HCT116 (cell line): ENCODE data around the gene CYP3A4. TPM values are rescaled to one million over a fixed set of nuclear protein-coding genes. Genes with fewer than 3 reads are reported as not detected.

Source experiments
- ATAC-seq: fragments of 200-7000 bp; cut with Tn5 transposase; 2 replicates; pipeline ENCODE4 v1.9.1; 2020; ENCODE audit warnings: mild to moderate bottlenecking, moderate library complexity
- BruUV-seq: library from RNA; stranded (reverse); fragments of 400-500 nt; replicated peaks from 2 replicates; lab custom pipeline; 2021; lab: Mats Ljungman, UMichigan
- CTCF ChIA-PET: fragments of 300-600 bp; sonication (Branson Sonifier 250); formaldehyde crosslinking; loops from one replicate; lab custom pipeline; 2021; ENCODE audit warnings: antibody characterized with exemption; lab: Charles Lee
- POLR2A ChIA-PET: fragments of 300-600, 350-600 bp; sonication (Branson Sonifier 250); formaldehyde crosslinking; loops from one replicate; lab custom pipeline; 2021; ENCODE audit warnings: antibody characterized with exemption; lab: Charles Lee
- RAD21 ChIA-PET, 2 experiments: fragments of 300-600 bp; sonication (Branson Sonifier 250); formaldehyde crosslinking; loops; one replicate each; lab custom pipeline; 2023; ENCODE audit warnings: low total read pairs in 2 of 2; ENCODE audit not compliant: uncharacterized antibody in 2 of 2, unreplicated experiment in 2 of 2, low non-redundant PET in 1 of 2; lab: Charles Lee
- DNase-seq: peaks from one replicate; pipeline ENCODE4 v3.0.0-alpha.2; 2010; ENCODE audit warnings: low read depth, low spot score
- H2AFZ ChIP-seq: fragments of 200-600 bp; shearing (Covaris generic), sonication (generic); 2 replicates; pipeline ENCODE4 v1.6.1; 2017; ENCODE audit warnings: low read depth, mixed run types, mixed read lengths, antibody characterized with exemption, low read length; ENCODE audit not compliant: poor library complexity, severe bottlenecking
- H3K27ac ChIP-seq: 2 replicates; pipeline ENCODE4 v1.5.1; 2012; ENCODE audit warnings: low read depth, low read length
- H3K27me3 ChIP-seq: fragments of 200-600 bp; sonication (generic); 2 replicates; pipeline ENCODE4 v1.6.1; 2016; ENCODE audit warnings: mixed run types, low read length, mixed read lengths; ENCODE audit not compliant: insufficient read depth
- H3K36me3 ChIP-seq, 2 experiments: fragments of 200-500 bp in 1 of 2; fragments of 200-600 bp in 1 of 2; sonication (Bioruptor generic) in 1 of 2; sonication (generic) in 1 of 2; 2 replicates each; pipeline versions ENCODE4 v1.5.1 to v1.6.1; 2014 to 2016; ENCODE audit warnings: low read length in 2 of 2, inconsistent platforms in 1 of 2, mixed read lengths in 1 of 2, mixed run types in 1 of 2; ENCODE audit not compliant: insufficient read depth in 2 of 2, control insufficient read depth in 1 of 2
- H3K4me1 ChIP-seq, 2 experiments: fragments of 200-600 bp in 1 of 2; sonication (generic) in 1 of 2; 2 replicates each; pipeline versions ENCODE4 v1.5.1 to v1.6.1; 2012 to 2017; ENCODE audit warnings: low read length in 2 of 2, inconsistent platforms in 1 of 2, mild to moderate bottlenecking in 1 of 2, mixed read lengths in 1 of 2, mixed run types in 1 of 2, moderate library complexity in 1 of 2; ENCODE audit not compliant: insufficient read depth in 2 of 2, control insufficient read depth in 1 of 2
- H3K4me2 ChIP-seq: fragments of 200-600 bp; sonication (generic); 2 replicates; pipeline ENCODE4 v1.6.1; 2017; ENCODE audit warnings: mixed run types, low read length, mixed read lengths
- H3K4me3 ChIP-seq, 2 experiments: fragments of 200-600 bp in 1 of 2; sonication (generic) in 1 of 2; replicated peaks in 1 of 2; 2 replicates each; pipeline ENCODE4 v1.5.1; 2011 to 2016; ENCODE audit warnings: low read length in 2 of 2, control low read depth in 1 of 2, low read depth in 1 of 2, mild to moderate bottlenecking in 1 of 2, mixed read lengths in 1 of 2, mixed run types in 1 of 2
- H3K79me2 ChIP-seq: fragments of 200-600 bp; sonication (generic); 2 replicates; pipeline ENCODE4 v1.6.1; 2017; ENCODE audit warnings: mild to moderate bottlenecking, mixed run types, low read length, moderate library complexity, mixed read lengths; ENCODE audit not compliant: insufficient read depth
- H3K9ac ChIP-seq: fragments of 200-600 bp; sonication (generic); 2 replicates; pipeline ENCODE4 v1.6.1; 2016; ENCODE audit warnings: low read length, mixed read lengths
- H3K9me2 ChIP-seq: fragments of 200-600 bp; sonication (generic), shearing (Covaris generic); 2 replicates; pipeline ENCODE4 v1.6.1; 2017; ENCODE audit warnings: mixed run types, mild to moderate bottlenecking, moderate library complexity; ENCODE audit not compliant: insufficient read depth
- H3K9me3 ChIP-seq, 2 experiments: fragments of 200-500 bp in 1 of 2; fragments of 200-600 bp in 1 of 2; sonication (Bioruptor generic) in 1 of 2; sonication (generic) in 1 of 2; 2 replicates each; pipeline ENCODE4 v1.6.1; 2014 to 2017; ENCODE audit warnings: low read length in 2 of 2, mixed read lengths in 2 of 2, inconsistent platforms in 1 of 2, low read depth in 1 of 2, mild to moderate bottlenecking in 1 of 2, mixed run types in 1 of 2, moderate library complexity in 1 of 2; ENCODE audit not compliant: control insufficient read depth in 1 of 2, insufficient read depth in 1 of 2
- H4K20me1 ChIP-seq: fragments of 200-600 bp; sonication (generic), shearing (Covaris generic); 2 replicates; pipeline ENCODE4 v1.6.1; 2017; ENCODE audit warnings: mixed run types, mild to moderate bottlenecking, moderate library complexity; ENCODE audit not compliant: insufficient read depth
- CBX3 ChIP-seq: IDR thresholded peaks from 2 replicates; pipeline ENCODE4 v1.6.1; 2012; ENCODE audit warnings: low read depth
- CEBPB ChIP-seq: IDR thresholded peaks from 2 replicates; pipeline ENCODE4 v1.6.1; 2012; ENCODE audit warnings: low read depth
- EGR1 ChIP-seq: IDR thresholded peaks from 2 replicates; pipeline ENCODE4 v1.6.1; 2012; ENCODE audit warnings: low read depth
- ELF1 ChIP-seq: IDR thresholded peaks from 2 replicates; pipeline ENCODE4 v1.6.1; 2012; ENCODE audit warnings: low read depth, borderline replicate concordance
- EZH2phosphoT487 ChIP-seq: fragments of 200-600 bp; IDR thresholded peaks from 2 replicates; pipeline ENCODE4 v1.6.1; 2018; ENCODE audit warnings: antibody characterized with exemption, borderline replicate concordance
- FOSL1 ChIP-seq: IDR thresholded peaks from 2 replicates; pipeline ENCODE4 v1.6.1; 2012; ENCODE audit warnings: low read depth
- JUND ChIP-seq: IDR thresholded peaks from 2 replicates; pipeline ENCODE4 v1.6.1; 2012
- POLR2A ChIP-seq: IDR thresholded peaks from 2 replicates; pipeline ENCODE4 v1.7.0; 2011; ENCODE audit warnings: borderline replicate concordance; ENCODE audit not compliant: insufficient read depth, insufficient read length; ENCODE audit errors: extremely low read depth
- POLR2AphosphoS5 ChIP-seq: IDR thresholded peaks from 2 replicates; pipeline ENCODE4 v1.6.1; 2011; ENCODE audit warnings: mild to moderate bottlenecking, low read depth, low read length, moderate library complexity
- RAD21 ChIP-seq: IDR thresholded peaks from 2 replicates; pipeline ENCODE4 v1.6.1; 2012; ENCODE audit warnings: low read depth, mild to moderate bottlenecking
- SIN3A ChIP-seq: IDR thresholded peaks from 2 replicates; pipeline ENCODE4 v1.6.1; 2012; ENCODE audit warnings: low read depth
- SP1 ChIP-seq: IDR thresholded peaks from 2 replicates; pipeline ENCODE4 v1.6.1; 2012; ENCODE audit warnings: low read depth
- SRF ChIP-seq: IDR thresholded peaks from 2 replicates; pipeline ENCODE4 v1.6.1; 2012; ENCODE audit warnings: low read depth
- YY1 ChIP-seq: IDR thresholded peaks from 2 replicates; pipeline ENCODE4 v1.6.1; 2011; ENCODE audit warnings: low read length, low read depth, moderate library complexity, mild to moderate bottlenecking; ENCODE audit not compliant: insufficient replicate concordance; ENCODE audit errors: extremely low read depth
- ZFX ChIP-seq: fragments of 450-650 bp; IDR thresholded peaks from 2 replicates; pipeline ENCODE4 v1.6.1; 2017
- intact Hi-C: fragments of 100-400 bp; cut with micrococcal nuclease; formaldehyde crosslinking; loops from 2 replicates; pipeline ENCODE4 v1.10.0; 2022
- total RNA-seq: library from RNA; stranded (reverse); gene quantifications from one replicate; pipeline ENCODE4 v1.2.1, GENCODE V29; 2021; ENCODE audit not compliant: unreplicated experiment
- TF ChIP-seq, protein P1 (sequence below): IDR thresholded peaks from 2 replicates; pipeline ENCODE4 v1.6.1; 2012
- TF ChIP-seq, protein P2 (sequence below): IDR thresholded peaks from 2 replicates; pipeline ENCODE4 v1.6.1; 2012
- TF ChIP-seq, protein P3 (sequence below): IDR thresholded peaks from 2 replicates; pipeline ENCODE4 v1.6.1; 2011; ENCODE audit warnings: mild to moderate bottlenecking, low read length, moderate library complexity; ENCODE audit not compliant: insufficient replicate concordance; ENCODE audit errors: extremely low read depth
- TF ChIP-seq, protein P4 (sequence below): IDR thresholded peaks from 2 replicates; pipeline ENCODE4 v1.6.1; 2012; ENCODE audit warnings: low read depth

CYP3A4 gene
- total RNA-seq, 1 experiment from 2014 or later: 0.25 TPM

DNA sequence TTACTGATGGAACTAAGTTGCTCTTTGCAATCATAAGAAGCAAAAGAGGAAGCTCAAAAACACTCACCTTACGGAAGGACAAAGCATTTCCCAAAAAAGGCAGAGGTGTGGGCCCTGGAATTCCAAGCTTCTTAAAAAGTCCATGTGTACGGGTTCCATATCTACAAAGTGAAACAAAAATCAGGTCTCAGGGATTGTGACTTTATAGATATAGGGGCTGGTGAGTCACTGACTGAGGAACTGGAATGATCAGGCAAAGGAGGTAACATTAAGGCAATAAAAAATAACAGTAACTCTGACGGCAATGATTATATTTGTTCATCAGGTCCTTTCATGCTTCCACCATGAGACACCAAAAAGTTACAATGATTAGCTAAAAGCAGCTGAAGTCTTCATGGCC, 53.0 kb downstream of the CYP3A4 start:
- Histone ChIP-seq H3K27me3 (no peaks in the 10 kb centered on the region), H3K4me3 (no peak overlapping the region), H3K9ac (no peak overlapping the region), H3K79me2 (no peaks in the 10 kb centered on the region), H3K4me1 (no peaks in the 10 kb centered on the region; a peak in 1 of 4 replicates), H3K36me3 (no peaks in the 10 kb centered on the region), H3K9me3 (no peaks in the 10 kb centered on the region), H2AFZ (no peak overlapping the region), H3K9me2 (no peaks in the 10 kb centered on the region), H3K27ac (no peak overlapping the region), H3K4me2 (no peak overlapping the region), H4K20me1 (no peaks in the 10 kb centered on the region)
- CTCF ChIA-PET: no interaction called here
- ATAC-seq: no peak
- POLR2A ChIA-PET: no interaction called here
- RAD21 ChIA-PET: no interaction called here
- no peak for DNase-seq
- TF ChIP-seq, protein P1, sequence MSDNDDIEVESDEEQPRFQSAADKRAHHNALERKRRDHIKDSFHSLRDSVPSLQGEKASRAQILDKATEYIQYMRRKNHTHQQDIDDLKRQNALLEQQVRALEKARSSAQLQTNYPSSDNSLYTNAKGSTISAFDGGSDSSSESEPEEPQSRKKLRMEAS: no peak
- TF ChIP-seq EGR1 (no peak), SP1 (no peak), SIN3A (no peak), CEBPB (no peak), ELF1 (no peak), RAD21 (no peak), POLR2AphosphoS5 (no peak), JUND (no peak), CBX3 (no peak), ZFX (no peak), YY1 (no peak), FOSL1 (no peak), EZH2phosphoT487 (no peak), SRF (no peak), POLR2A (no peak)
- TF ChIP-seq, protein P2, sequence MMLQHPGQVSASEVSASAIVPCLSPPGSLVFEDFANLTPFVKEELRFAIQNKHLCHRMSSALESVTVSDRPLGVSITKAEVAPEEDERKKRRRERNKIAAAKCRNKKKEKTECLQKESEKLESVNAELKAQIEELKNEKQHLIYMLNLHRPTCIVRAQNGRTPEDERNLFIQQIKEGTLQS: no peak
- TF ChIP-seq, protein P3, sequence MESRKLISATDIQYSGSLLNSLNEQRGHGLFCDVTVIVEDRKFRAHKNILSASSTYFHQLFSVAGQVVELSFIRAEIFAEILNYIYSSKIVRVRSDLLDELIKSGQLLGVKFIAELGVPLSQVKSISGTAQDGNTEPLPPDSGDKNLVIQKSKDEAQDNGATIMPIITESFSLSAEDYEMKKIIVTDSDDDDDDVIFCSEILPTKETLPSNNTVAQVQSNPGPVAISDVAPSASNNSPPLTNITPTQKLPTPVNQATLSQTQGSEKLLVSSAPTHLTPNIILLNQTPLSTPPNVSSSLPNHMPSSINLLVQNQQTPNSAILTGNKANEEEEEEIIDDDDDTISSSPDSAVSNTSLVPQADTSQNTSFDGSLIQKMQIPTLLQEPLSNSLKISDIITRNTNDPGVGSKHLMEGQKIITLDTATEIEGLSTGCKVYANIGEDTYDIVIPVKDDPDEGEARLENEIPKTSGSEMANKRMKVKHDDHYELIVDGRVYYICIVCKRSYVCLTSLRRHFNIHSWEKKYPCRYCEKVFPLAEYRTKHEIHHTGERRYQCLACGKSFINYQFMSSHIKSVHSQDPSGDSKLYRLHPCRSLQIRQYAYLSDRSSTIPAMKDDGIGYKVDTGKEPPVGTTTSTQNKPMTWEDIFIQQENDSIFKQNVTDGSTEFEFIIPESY: no peak
- TF ChIP-seq, protein P4, sequence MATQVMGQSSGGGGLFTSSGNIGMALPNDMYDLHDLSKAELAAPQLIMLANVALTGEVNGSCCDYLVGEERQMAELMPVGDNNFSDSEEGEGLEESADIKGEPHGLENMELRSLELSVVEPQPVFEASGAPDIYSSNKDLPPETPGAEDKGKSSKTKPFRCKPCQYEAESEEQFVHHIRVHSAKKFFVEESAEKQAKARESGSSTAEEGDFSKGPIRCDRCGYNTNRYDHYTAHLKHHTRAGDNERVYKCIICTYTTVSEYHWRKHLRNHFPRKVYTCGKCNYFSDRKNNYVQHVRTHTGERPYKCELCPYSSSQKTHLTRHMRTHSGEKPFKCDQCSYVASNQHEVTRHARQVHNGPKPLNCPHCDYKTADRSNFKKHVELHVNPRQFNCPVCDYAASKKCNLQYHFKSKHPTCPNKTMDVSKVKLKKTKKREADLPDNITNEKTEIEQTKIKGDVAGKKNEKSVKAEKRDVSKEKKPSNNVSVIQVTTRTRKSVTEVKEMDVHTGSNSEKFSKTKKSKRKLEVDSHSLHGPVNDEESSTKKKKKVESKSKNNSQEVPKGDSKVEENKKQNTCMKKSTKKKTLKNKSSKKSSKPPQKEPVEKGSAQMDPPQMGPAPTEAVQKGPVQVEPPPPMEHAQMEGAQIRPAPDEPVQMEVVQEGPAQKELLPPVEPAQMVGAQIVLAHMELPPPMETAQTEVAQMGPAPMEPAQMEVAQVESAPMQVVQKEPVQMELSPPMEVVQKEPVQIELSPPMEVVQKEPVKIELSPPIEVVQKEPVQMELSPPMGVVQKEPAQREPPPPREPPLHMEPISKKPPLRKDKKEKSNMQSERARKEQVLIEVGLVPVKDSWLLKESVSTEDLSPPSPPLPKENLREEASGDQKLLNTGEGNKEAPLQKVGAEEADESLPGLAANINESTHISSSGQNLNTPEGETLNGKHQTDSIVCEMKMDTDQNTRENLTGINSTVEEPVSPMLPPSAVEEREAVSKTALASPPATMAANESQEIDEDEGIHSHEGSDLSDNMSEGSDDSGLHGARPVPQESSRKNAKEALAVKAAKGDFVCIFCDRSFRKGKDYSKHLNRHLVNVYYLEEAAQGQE: no peak
- BruUV-seq: no TSS peak
- intact Hi-C loops: no loop called here
